ENCODE data around the gene DUS3L.

Gene DUS3L

DNA sequence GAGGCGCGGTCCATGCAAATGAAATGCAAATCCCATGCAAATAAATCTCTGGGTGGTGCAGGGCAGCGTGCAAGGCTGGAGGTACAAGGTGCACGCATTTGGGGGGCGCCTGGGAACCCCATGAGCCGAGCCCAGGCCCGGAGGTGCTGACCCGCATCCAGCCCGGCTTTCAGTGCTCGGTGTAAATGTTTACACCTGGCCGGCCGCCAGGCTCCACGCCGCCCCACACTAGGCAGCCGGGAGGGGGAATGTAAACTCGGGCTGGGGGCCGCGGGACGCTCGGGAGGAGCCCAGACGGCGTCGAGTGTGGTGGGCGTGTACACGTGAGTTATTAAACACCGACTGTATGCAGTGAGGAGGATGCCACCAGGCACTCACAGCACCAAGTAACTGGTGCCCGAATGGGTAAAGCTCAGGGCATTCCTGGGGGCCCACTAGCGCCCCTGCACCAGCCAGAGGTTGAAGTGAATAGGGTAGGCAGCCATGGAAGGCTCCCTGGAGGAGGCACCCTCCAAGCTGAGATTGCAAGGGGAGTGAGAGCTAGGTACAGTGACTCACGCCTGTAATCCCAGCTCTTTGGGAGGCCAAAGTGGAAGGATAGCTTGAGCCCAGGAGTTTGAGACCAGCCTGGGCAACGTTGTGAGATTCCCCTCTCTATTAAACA is 31.4 kb upstream of the DUS3L start:
- DNase-seq: no peak

DNA sequence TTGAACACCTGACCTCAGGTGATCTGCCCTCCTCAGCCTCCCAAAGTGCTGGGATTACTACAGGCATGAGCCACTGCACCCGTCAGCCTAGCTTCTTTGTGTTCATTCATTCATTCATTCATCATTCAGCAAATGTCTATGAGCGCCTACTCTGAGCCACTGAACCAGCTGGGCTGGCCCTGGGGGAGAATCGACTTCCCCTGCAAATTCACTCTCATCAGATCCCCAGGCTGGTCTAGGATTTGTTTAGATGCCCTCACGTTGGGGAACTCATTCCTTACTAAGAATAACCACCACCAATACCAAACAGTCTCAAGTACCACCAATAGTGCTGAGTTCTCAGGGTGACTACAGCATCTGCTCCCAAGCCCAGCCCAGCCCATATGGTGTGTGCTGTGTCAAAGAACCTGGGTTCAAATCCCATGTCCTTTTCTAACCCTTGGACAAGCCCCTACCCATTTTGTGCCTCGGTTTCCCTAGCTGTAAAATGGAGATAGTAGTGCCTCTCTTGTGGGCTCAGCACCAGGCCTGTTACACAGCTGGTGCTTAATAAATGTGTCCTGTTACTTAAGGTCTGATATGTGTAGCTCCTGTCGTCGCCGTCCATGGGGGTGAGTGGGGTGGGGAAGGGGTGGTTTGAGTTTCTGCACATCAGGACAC is 30.7 kb upstream of the DUS3L start:
- DNase-seq: no peak

DNA sequence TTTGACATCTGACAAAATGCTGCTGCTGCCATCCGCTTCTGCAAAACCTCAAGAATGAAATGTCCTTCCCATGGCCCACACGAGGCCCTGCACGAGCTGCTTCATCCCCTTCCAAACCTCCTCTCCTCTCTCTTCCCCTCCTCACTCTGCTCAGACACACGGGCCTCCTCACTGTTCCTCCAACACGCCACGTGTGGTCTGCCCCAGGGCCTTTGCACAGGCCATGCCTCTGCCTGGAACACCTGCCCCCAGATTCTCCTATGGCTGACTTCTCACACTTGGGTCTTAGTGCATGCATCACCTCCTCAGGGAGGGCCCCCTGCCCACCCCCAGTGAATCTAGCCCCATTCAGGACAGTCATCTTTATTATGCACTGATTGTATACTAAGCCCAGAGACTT is 29.8 kb upstream of the DUS3L start:
- DNase-seq: no peak

DNA sequence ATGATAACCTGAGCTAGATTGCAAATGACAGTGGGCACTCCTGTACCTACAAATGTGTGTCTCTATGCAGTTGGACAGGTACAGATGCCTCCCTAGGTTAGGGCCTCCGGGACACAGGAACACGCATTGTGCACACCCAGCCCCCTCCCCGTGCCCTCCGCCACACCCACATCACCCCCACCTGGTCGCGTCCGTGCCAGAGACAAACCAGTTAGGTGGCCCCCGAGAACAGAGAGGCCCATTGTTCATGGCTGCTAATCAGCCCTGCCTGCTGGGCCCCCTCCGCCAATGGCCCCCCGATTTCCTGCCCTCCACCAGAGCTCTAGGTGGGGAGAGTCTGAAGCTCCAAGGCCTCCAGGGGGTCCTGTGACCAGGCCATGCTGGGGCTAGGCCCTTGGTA is 27.6 kb upstream of the DUS3L start:
- no peak for DNase-seq

- no peak for DNase-seq
Observed at GRCh38 chr19:5817218-5817617, 26.3 kb upstream of the DUS3L start.

GRCh38 chr19:5814852-5815246 is 23.9 kb upstream of the DUS3L start:
- DNase-seq: no peak

- DNase-seq: no peak
Observed at GRCh38 chr19:5814123-5814851, 23.3 kb upstream of the DUS3L start.

DNA sequence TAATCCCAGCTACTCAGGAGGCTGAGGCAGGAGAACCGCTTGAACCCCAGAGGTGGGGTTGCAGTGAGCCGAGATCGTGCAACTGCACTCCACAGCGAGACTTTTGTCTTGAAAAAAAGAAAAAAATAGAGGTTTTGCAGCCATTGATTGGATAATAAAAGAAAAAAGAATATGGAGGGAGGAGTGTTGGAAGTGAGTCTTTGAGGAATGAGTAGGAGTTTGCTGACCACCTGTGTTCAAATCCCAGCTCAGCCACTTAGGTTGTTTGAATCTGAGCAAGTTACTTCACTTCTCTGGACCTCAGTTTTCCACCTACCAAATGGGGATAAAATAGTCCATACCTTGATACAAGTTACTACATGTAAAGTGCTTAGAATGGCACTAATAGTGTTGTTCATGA is 20.2 kb upstream of the DUS3L start:
- DNase-seq: no peak

DNA sequence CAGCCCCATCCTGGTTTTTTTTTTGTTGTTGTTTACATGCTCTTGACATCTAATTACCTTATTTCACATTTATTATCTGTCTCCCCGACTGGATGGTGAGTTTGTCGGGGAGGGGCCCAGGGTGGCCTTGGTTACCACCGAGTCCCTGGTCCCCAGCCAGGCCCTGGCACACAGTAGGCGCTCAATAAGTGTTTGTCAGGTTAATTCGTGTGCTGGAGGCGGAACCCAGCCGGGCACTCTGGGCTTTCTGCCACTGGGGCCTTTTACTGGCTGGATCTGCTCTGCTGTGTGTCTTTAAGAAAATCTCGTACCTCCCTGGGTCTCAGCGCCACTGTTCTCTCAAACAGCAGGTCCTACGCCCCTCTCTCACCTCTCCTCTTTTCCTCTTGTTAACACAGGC is 18.5 kb upstream of the DUS3L start:
- DNase-seq: no peak

DNA sequence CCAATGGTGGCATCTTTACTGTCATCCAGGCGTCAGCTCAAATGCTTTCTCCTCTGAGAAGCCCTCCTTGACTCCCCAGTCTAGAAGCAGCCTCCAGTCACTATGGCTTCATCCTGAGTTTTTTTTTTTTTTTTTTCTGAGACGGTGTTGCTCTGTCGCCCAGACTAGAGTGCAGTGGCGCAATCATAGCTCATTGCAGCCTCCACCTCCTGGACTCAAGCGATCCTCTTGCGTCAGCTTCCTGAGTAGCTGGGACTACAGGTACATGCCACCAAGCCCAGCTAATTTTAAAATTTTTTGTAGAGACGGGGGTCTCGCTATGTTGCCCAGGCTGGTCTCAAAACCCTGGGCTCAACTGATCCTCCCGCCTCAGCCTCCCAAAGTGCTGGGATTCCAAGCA is 18.1 kb upstream of the DUS3L start:
- no peak for DNase-seq

DNA sequence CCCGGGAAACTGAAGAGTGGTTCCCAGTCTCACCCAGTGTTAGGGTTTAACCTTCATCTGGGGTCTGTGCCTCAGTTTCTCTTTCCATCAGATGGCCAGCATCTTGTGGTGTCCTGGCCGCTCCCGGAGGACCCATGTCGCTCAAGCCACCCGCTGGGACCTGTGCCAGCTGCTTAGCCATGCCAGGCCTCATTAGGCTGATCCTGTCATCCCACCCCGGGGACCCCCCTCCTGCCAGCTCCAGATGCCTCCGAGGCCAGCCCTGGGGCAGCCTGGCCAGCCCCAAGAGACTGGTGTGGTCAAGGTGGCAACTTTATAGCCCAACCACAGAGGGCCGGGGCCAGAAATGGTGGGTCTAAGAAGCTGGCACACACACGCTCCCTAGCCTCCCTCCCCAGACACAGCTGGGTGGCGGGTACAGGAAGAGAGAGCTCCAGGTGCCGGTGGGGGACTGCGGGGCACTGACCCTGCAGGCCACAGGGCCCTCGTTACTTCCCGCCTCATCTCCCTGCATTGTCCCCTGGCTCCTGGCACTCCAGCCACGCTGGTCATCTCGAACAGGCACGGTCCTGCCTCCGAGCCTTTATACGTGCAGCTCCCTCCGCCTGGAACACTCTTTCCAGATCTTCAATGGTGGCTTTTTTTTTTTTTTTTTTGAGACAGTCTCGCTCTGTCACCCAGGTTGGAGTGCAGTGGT is 17.3 kb upstream of the DUS3L start:
- no peak for DNase-seq

GRCh38 chr19:5806905-5807304 is 15.9 kb upstream of the DUS3L start:
- DNase-seq: no peak

GRCh38 chr19:5806133-5806489 is 15.1 kb upstream of the DUS3L start:
- no peak for DNase-seq

DNA sequence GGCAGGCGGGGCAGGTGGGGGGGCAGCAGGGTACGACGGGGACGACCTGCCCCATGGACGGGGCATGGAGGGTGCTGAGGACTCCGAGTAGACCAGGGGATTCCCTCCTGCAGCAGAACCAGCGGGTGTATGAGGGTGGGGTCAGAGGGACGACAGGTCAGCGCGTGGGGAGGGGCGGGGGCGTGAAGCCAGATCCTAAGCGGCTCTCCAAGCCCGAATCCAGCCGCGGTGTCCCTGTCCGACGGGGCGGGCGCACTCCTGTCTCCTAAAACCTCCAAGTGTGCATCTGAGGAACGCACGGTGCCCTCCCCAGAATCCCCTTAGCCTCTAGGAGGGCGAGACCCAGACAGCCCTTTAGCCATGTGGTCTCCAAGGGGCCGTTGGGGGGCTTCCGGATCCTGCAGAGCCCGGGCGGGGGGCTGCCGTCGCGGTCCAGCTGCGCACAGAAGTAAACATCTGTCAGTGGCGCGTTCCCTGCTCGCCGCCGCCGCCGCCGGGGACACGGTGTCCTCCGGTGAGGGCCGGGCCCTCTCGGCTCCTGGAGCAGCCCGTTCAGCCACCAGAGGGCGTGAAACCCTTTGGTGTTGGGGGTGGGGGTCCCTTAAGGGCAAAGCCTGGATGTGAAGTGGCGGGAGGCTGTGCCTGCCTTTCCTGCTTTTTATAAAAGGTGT is 14.6 kb upstream of the DUS3L start:
- peak; percentile 24 for DNase-seq

DNA sequence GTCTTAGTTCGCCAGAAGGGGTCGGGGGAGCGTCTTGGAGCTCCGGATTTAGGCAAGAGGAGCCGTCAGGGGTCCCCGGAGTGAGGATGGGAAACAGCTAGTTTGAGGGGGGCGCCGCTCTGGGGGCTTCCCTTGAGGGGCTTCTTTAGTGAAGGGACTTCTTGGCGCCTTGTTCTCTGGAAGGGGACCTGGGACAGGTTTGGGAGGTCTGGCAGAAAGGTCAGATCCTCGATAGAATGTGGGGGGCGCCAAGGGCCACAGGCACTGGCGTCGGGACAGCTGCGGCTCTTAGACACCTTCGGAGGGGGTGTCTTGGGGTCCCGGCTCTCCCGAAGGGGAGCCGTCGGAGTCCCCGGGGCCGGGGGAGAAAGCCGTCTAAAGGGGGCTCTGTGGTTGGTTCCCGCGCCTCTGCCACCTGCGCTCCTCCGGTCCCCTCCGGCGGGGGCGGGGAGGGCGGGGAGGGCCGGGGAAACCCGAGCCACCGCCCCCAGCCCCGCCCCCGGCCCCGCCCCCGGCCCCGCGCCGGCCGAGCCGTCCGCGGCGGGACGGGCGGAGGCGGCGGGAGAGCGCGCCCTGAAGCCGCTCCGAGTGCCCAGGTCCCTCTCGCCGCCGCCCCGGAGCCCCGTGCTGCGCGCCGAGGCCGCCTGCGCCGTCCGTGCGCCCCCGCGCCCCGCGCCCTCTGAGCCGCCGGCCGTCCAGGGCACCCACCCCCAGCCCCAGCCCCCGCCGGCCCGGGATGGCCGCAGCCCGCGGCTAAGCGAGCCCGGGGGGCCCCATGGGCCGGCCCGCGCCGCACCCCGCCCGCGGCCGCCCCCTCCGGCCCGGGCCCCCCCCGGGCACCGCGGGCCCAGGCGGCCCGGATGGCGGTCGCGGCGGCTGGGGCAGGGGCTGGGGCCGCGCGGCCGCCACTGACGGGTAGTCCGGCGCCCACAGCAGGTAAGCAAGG is 13.8 kb upstream of the DUS3L start, which contains the start of gene NRTN:
TSS of gene NRTN (plus strand) at position 552 of the 946 bp plus-strand sequence. CDS start 19,099 bp downstream, outside the sequence.
- no peak for DNase-seq

DNA sequence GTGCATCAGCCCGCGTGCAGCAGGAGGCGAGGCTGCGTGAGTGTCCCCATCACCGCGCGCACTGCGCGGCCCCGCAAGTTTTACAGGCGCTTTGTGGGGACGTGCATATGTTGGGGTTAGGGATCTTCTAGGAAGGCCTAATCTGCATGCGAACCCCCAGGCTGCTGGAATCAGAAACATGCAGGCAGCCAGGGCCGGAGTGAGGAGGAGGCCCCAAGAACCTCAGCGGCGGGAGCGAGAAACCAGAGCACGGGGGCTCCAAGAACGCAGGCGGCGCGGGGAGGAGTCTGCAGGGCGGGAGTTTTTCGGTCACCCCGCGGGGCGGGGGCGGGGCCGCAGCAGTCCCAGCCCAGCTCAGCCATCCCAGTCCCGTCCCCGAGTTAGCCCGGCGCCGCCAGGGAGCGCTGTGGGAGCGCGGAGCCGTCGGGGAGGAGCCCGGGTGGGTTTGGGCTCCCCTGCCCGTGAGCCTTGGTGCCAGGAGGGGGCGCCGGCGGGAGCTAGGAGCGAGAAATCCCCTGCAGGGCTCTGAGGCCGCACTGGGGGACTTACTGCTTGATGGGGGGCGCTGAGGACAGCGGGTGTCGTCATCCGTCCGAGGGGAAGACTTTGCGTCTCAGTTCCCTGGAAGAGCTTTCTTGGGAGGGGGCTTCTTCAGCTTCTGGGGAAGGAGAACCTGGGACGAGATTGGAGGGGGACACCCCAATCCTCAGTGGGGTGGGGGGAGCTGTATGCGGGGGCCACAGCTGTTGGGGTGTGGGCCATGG is 13.0 kb upstream of the DUS3L start:
- DNase-seq: peak; percentile 85

DNA sequence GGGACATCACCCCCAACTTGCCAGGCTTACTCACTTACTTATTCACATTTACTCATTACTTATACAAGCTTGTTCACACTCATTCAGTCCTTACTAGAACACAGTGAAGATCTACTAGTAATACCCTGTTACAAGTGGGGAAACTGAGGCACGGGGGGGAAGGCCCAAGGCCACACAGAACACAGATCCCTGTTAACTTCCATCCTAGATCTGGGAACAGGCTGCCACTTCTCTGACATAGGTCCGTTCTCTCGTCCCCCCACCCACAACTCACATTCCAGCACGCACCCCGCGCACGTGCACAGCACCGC is 12.4 kb upstream of the DUS3L start:
- DNase-seq: no peak

DNA sequence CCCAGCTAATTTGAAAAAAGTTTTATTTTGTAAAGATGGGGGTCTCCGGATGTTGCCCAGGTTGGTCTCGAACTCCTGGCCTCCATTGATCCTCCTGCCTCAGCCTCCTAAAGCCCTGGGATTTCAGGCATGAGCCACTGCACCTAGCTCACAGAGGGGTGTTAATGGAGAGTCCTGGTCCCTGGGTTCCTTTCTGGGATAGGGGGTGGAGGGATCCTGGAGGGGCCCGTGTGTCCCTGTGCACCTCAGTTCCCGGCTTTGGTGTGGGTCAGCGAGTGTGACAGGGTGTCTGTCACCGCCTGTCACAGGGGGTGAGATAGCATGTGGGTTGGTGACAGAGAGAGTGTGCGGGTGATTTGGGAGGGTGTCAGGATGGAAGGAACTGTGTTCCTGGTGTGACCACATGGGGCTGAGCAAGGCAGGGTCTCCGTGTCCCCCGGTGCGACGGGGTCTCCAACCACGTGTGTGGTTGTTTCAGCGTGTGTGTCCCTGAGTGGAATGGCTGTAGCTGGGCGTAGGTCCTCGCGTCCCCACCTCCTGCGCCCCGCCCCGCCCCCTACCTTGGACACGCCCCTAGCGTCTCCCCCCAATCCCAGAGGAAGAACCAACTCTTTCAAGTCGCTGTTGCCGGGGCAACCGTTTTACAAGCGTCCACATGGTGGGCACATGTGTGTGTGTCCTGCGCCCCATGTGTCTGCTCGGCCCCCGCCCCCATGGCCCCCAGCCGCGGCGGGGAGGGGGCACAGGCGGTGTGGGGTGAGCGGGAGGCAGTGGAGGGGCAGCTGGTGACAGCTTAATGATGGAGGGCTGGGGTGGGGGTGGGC is 11.0 kb upstream of the DUS3L start:
- DNase-seq: peak; percentile 17

DNA sequence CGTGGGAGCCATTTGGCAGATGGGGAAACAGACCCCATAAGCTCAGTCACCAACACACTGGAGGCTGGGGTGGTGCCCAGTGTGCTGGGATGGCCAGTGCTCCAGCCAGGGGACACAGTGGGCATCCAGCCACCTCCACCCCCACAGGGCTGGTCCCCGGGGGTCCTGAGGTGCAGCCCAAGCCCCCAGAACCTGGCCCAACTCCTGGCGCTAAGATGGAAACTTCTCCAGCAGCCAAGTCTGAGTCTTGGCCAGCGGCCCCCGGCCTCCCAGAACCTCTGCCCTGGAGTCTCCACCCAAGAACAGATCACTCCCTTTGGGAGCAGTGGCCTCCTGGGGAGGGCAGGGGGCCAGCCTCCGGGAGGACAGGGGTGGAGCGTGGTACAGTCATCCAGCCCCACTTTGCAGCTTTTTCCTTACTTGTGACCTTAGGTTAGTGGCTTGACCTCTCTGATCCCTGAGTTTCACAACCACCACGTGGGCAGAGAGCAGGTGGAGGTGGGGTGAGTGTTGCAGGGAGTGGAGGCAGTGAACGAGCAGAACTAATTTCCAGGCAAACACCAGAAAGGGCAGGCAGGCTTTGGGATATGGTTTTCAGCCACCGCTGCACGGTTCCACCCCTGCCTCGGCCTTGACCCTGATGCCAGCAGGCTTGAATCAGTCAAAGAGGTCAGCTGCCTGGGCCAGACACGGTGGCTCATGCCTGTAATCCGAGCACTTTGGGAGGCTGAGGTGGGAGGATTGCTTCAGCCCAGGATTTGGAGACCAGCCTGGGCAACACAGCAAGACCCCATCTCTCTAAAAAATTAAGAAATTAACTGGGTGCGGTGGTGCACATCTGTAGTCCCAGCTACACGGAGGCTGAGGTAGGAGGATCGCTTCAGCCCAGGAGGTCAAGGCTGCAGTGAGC is 9.7 kb upstream of the DUS3L start:
- no peak for DNase-seq
